ENCODE data around the gene POMC. TPM values are rescaled to one million over a fixed set of nuclear protein-coding genes. Genes with fewer than 3 reads are reported as not detected.
A peak's percentile ranks its signal among the peaks of the same experiment; 100 is the strongest.

Gene POMC
- total and polyA plus RNA-seq, 7 experiments from 2014 or later: 3.5 to 10.1 (median 4.3) TPM

- ChIA-PET CTCF (no interaction called here), POLR2A (no interaction called here)
- peaks cover 0 to 17% of the 10 kb centered on the region in 2 donors for H3K27me3 ChIP-seq (ENCODE audit: control insufficient read depth in 2 of 2, insufficient read depth in 2 of 2, low read length in 2 of 2)
- H3K36me3 ChIP-seq (ENCODE audit: control insufficient read depth in 2 of 3, insufficient read depth in 3 of 3, low read length in 3 of 3): no peaks in the 10 kb centered on the region
- no peak overlapping the region for H3K27ac ChIP-seq (ENCODE audit: low read depth, low read length)
- H3K4me3 ChIP-seq (ENCODE audit: low read length): no peak overlapping the region
- H3K27me3 Mint-ChIP-seq: peaks cover 52 to 72% (median 62%) of the 10 kb centered on the region in 5 donors
- H3K9me3 Mint-ChIP-seq: peaks cover 0 to 2% (median 0%) of the 10 kb centered on the region in 11 donors
- peaks cover 6 to 16% (median 12%) of the 10 kb centered on the region in 7 donors for H3K4me1 Mint-ChIP-seq
- H3K4me3 Mint-ChIP-seq: peak overlapping the region in 2 of 10 donors; percentile 1 to 32
- ATAC-seq (no peak), DNase-seq (no peak)
- no peaks in the 10 kb centered on the region for H3K9me3 ChIP-seq (ENCODE audit: control insufficient read depth in 2 of 3, low read length in 3 of 3)
- H3K4me1 ChIP-seq (ENCODE audit: control insufficient read depth in 2 of 2, insufficient read depth in 2 of 2, low read length in 2 of 2): peaks cover 0 to 6% of the 10 kb centered on the region in 2 donors
- intact Hi-C loops (cut with micrococcal nuclease): no loop called here
- H3K36me3 Mint-ChIP-seq: peaks cover 0 to 4% (median 0%) of the 10 kb centered on the region in 5 donors
- peak overlapping the region in 1 of 9 donors; percentile 33 for H3K27ac Mint-ChIP-seq
These were observed 35.7 kb downstream of the POMC start for GRCh38 chr2:25132693-25133092.

DNA sequence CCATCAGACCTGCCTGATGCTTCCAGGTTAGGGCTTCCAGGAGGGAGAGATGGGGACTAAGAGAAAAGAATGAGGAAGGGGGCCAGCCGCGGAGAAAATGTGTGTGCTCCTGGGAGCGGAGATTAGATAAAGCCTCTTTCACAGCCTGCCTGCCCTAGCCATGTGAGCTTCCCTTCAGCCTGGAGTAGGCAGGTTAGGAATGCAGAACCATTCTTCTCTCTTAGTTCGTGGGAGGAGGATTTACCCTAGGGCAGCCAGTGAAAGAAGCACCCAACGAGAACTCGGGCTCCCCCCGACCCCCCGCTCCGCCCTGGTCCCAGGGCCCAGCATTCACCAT lies 36.1 kb downstream of the POMC start:
- peaks cover 6 to 16% (median 12%) of the 10 kb centered on the region in 7 donors for H3K4me1 Mint-ChIP-seq
- DNase-seq (no peak), ATAC-seq (no peak)
- H3K27ac Mint-ChIP-seq: no peak overlapping the region
- H3K36me3 Mint-ChIP-seq: peaks cover 0 to 4% (median 0%) of the 10 kb centered on the region in 5 donors
- Histone ChIP-seq H3K4me3 (ENCODE audit: low read length) (no peak overlapping the region), H3K27ac (ENCODE audit: low read depth, low read length) (no peak overlapping the region), H3K27me3 (ENCODE audit: control insufficient read depth in 2 of 2, insufficient read depth in 2 of 2, low read length in 2 of 2) (peaks cover 0 to 17% of the 10 kb centered on the region in 2 donors), H3K36me3 (ENCODE audit: control insufficient read depth in 2 of 3, insufficient read depth in 3 of 3, low read length in 3 of 3) (no peaks in the 10 kb centered on the region), H3K9me3 (ENCODE audit: control insufficient read depth in 2 of 3, low read length in 3 of 3) (no peaks in the 10 kb centered on the region), H3K4me1 (ENCODE audit: control insufficient read depth in 2 of 2, insufficient read depth in 2 of 2, low read length in 2 of 2) (peaks cover 0 to 6% of the 10 kb centered on the region in 2 donors)
- H3K4me3 Mint-ChIP-seq: peak overlapping the region in 8 of 10 donors; percentile 25 to 82 (median 56)
- ChIA-PET CTCF (interaction anchor here (1.7 kb wide), 1 partner anchor 157 kb away, joined by 8 read pairs; no protein-coding TSS in a partner anchor), POLR2A (no interaction called here)
- H3K9me3 Mint-ChIP-seq: peaks cover 0 to 2% (median 0%) of the 10 kb centered on the region in 11 donors
- H3K27me3 Mint-ChIP-seq: peaks cover 52 to 71% (median 58%) of the 10 kb centered on the region in 5 donors
- intact Hi-C loops (cut with micrococcal nuclease): no loop called here

DNA sequence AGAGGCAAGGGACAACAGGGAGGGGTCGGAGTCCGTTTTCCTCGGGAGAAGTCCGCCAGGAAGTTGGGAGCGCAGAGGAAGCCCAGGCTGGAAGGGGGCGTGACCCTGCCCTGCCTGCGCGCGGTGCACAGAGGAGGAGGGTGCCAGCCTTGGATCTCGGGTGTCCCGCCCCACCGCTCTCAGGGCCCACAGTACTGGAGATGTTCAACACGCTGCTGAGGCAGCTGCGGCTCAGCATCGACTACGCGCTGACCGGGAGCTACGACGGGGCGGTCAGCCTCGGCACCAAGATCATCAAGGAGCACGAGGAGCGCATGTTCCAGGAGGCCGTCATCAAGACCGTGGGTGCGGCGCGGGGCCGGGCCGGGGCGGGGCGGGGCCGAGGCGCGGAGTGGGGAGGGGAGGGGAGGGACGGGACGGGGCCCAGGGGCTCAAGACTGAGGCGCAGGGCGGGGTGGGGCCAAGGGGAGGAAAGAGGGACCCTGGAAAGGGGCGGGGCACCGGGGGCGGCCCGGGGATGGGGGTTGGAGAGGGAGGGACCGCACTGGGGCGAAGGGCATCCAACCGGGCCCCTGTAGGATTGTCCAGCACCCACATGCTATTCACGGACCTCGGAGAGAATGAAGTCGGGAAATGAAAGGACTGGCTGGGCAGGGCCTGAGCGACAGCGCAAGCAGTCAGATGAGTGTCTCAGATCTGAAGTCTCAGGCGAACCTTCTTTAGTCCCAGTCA lies 36.6 kb downstream of the POMC start:
- H3K27me3 ChIP-seq (ENCODE audit: control insufficient read depth in 2 of 2, insufficient read depth in 2 of 2, low read length in 2 of 2): peaks cover 0 to 17% of the 10 kb centered on the region in 2 donors
- peak in 1 of 9 donors; percentile 32 for DNase-seq
- H3K4me3 Mint-ChIP-seq: peak overlapping the region; percentile 20 to 82 (median 74)

DNA sequence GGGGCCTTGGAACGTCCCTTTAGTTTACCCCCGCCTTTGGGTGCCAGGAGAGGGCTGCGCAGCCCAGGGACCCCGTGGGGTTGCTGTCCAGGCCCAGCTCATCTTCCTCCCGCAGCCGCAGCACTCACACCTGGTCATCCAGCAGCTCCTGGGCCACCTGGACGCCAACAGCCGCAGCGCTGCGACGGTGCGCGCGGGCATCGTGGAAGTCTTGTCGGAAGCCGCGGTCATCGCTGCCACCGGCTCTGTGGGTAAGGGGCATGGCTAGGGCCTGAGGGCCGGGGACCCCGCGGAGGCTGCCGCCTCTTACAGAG lies 37.2 kb downstream of the POMC start:
- Mint-ChIP-seq H3K4me1 (peaks cover 6 to 16% (median 12%) of the 10 kb centered on the region in 7 donors), H3K4me3 (peak overlapping the region in 9 of 10 donors; percentile 60 to 82 (median 75)), H3K27me3 (peaks cover 49 to 60% (median 58%) of the 10 kb centered on the region in 5 donors), H3K9me3 (peaks cover 0 to 2% (median 0%) of the 10 kb centered on the region in 11 donors), H3K36me3 (peaks cover 0 to 4% (median 0%) of the 10 kb centered on the region in 5 donors), H3K27ac (no peak overlapping the region)
- Histone ChIP-seq H3K27me3 (ENCODE audit: control insufficient read depth in 2 of 2, insufficient read depth in 2 of 2, low read length in 2 of 2) (peaks cover 0 to 17% of the 10 kb centered on the region in 2 donors), H3K27ac (ENCODE audit: low read depth, low read length) (no peak overlapping the region), H3K36me3 (ENCODE audit: control insufficient read depth in 2 of 3, insufficient read depth in 3 of 3, low read length in 3 of 3) (no peaks in the 10 kb centered on the region), H3K4me3 (ENCODE audit: low read length) (no peak overlapping the region), H3K9me3 (ENCODE audit: control insufficient read depth in 2 of 3, low read length in 3 of 3) (no peaks in the 10 kb centered on the region), H3K4me1 (ENCODE audit: control insufficient read depth in 2 of 2, insufficient read depth in 2 of 2, low read length in 2 of 2) (peaks cover 0 to 6% of the 10 kb centered on the region in 2 donors)
- ATAC-seq (no peak), DNase-seq (no peak)
- CTCF ChIA-PET: interaction anchor here (1.7 to 4.0 kb wide), 2 partner anchors 156 to 721 kb away, joined by 8 to 26 read pairs; no protein-coding TSS in a partner anchor
- intact Hi-C loops (cut with micrococcal nuclease): loop anchor here in 1 of 2 donors (2.0 kb wide), 1 partner anchor 66 kb away; no protein-coding TSS in a partner anchor
- POLR2A ChIA-PET: no interaction called here

More for the DNA sequence above, 36.6 kb downstream of the POMC start:
- Histone ChIP-seq H3K36me3 (ENCODE audit: control insufficient read depth in 2 of 3, insufficient read depth in 3 of 3, low read length in 3 of 3) (no peaks in the 10 kb centered on the region), H3K4me3 (ENCODE audit: low read length) (no peak overlapping the region), H3K4me1 (ENCODE audit: control insufficient read depth in 2 of 2, insufficient read depth in 2 of 2, low read length in 2 of 2) (peaks cover 0 to 6% of the 10 kb centered on the region in 2 donors), H3K27ac (ENCODE audit: low read depth, low read length) (no peak overlapping the region), H3K9me3 (ENCODE audit: control insufficient read depth in 2 of 3, low read length in 3 of 3) (no peaks in the 10 kb centered on the region)
- Mint-ChIP-seq H3K9me3 (peaks cover 0 to 2% (median 0%) of the 10 kb centered on the region in 11 donors), H3K27ac (peak overlapping the region in 1 of 9 donors; percentile 62), H3K4me1 (peaks cover 6 to 16% (median 12%) of the 10 kb centered on the region in 7 donors), H3K27me3 (peaks cover 52 to 65% (median 58%) of the 10 kb centered on the region in 5 donors), H3K36me3 (peaks cover 0 to 4% (median 0%) of the 10 kb centered on the region in 5 donors)
- ATAC-seq: peak; percentile 44
- CTCF ChIA-PET: interaction anchor here (1.7 kb wide), 1 partner anchor 156 kb away, joined by 8 read pairs; no protein-coding TSS in a partner anchor
- intact Hi-C loops (cut with micrococcal nuclease): loop anchor here in 1 of 2 donors (2.0 kb wide), 1 partner anchor 65 kb away; no protein-coding TSS in a partner anchor
- POLR2A ChIA-PET: no interaction called here

DNA sequence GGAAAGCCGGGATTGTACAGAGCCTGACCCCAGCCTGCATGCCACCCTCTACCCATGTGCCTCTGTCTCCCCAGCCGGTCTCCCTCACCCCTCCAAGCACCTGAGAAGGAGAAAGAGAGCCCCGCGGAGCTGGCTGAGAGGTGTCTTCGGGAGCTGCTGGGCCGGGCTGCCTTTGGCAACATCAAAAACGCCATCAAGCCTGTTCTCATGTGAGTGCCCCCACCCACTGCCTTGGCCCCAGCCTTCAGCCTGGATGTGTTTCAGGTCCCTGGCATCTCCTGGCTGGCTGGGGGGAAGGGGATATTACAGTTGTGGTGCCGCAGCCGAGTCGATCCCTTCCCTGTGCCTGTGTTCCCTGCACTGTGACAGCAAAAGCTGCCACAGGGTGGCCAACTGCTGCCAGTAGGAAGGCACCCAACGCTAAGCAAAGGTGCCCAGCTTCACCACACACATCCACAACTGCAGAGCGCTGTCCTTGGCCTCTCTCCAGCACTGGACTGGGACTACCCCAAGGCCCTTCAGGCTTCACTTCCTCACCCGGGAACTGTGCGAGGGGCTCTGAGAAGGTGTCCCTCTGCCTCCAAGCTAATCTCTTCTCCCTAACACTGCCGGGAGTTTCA lies 38.4 kb downstream of the POMC start:
- peaks cover 6 to 16% (median 11%) of the 10 kb centered on the region in 7 donors for H3K4me1 Mint-ChIP-seq
- Histone ChIP-seq H3K4me3 (ENCODE audit: low read length) (no peak overlapping the region), H3K27me3 (ENCODE audit: control insufficient read depth in 2 of 2, insufficient read depth in 2 of 2, low read length in 2 of 2) (peaks cover 0 to 17% of the 10 kb centered on the region in 2 donors), H3K9me3 (ENCODE audit: control insufficient read depth in 2 of 3, low read length in 3 of 3) (no peaks in the 10 kb centered on the region), H3K27ac (ENCODE audit: low read depth, low read length) (no peak overlapping the region), H3K36me3 (ENCODE audit: control insufficient read depth in 2 of 3, insufficient read depth in 3 of 3, low read length in 3 of 3) (no peaks in the 10 kb centered on the region), H3K4me1 (ENCODE audit: control insufficient read depth in 2 of 2, insufficient read depth in 2 of 2, low read length in 2 of 2) (peaks cover 0 to 6% of the 10 kb centered on the region in 2 donors)
- ChIA-PET CTCF (interaction anchor here (0.6 to 4.0 kb wide), 5 partner anchors 76 to 720 kb away, joined by 3 to 34 read pairs (median 7); no protein-coding TSS in a partner anchor), POLR2A (interaction anchor here (1.3 kb wide), 1 partner anchor 157 kb away, joined by 3 read pairs; no protein-coding TSS in a partner anchor)
- DNase-seq: no peak
- H3K27me3 Mint-ChIP-seq: peaks cover 38 to 51% (median 47%) of the 10 kb centered on the region in 5 donors
- H3K36me3 Mint-ChIP-seq: peaks cover 0 to 4% (median 0%) of the 10 kb centered on the region in 5 donors
- H3K27ac Mint-ChIP-seq: peak overlapping the region in 1 of 9 donors; percentile 66
- H3K4me3 Mint-ChIP-seq: peak overlapping the region in 3 of 10 donors; percentile 2 to 18 (median 4)
- intact Hi-C loops (cut with micrococcal nuclease): loop anchor here (1.0 to 5.0 kb wide), 8 partner anchors 66 to 720 kb away; partner anchors contain the start of gene EFR3B (in 1 of the 2)
- no peak for ATAC-seq
- peaks cover 0 to 2% (median 0%) of the 10 kb centered on the region in 11 donors for H3K9me3 Mint-ChIP-seq

DNA sequence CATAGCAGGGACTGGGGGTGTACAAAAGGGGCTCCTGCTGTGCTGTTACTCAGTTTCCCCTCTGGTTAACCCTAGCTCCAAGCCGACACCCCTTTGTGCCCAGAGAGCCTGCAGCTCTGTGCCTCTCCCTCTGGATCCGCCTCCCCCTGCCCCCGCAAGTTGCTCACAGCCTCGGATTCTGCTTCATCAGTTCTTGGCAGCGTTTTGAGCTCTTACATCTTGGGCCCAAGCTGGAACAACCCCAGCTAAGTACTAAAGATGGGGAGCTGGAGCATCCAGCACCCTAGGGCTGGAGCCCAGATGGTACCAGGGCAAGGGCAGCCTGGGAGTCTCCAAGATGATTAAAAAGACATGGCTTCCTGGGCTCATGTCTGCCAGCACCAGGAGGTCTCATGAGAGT lies 40.7 kb downstream of the POMC start:
- CTCF ChIA-PET: interaction anchor here (0.8 to 4.0 kb wide), 5 partner anchors 118 to 718 kb away, joined by 3 to 34 read pairs (median 6); no protein-coding TSS in a partner anchor
- no peak for DNase-seq
- Histone ChIP-seq H3K36me3 (ENCODE audit: control insufficient read depth in 2 of 3, insufficient read depth in 3 of 3, low read length in 3 of 3) (no peaks in the 10 kb centered on the region), H3K27me3 (ENCODE audit: control insufficient read depth in 2 of 2, insufficient read depth in 2 of 2, low read length in 2 of 2) (peaks cover 0 to 11% of the 10 kb centered on the region in 2 donors), H3K9me3 (ENCODE audit: control insufficient read depth in 2 of 3, low read length in 3 of 3) (no peaks in the 10 kb centered on the region), H3K27ac (ENCODE audit: low read depth, low read length) (no peak overlapping the region), H3K4me3 (ENCODE audit: low read length) (no peak overlapping the region), H3K4me1 (ENCODE audit: control insufficient read depth in 2 of 2, insufficient read depth in 2 of 2, low read length in 2 of 2) (peaks cover 0 to 6% of the 10 kb centered on the region in 2 donors)
- POLR2A ChIA-PET: interaction anchor here (0.9 kb wide), 1 partner anchor 152 kb away, joined by 4 read pairs; no protein-coding TSS in a partner anchor
- peaks cover 17 to 34% (median 26%) of the 10 kb centered on the region in 5 donors for H3K27me3 Mint-ChIP-seq
- H3K9me3 Mint-ChIP-seq: peaks cover 0 to 2% (median 0%) of the 10 kb centered on the region in 11 donors
- peaks cover 6 to 16% (median 11%) of the 10 kb centered on the region in 7 donors for H3K4me1 Mint-ChIP-seq
- H3K27ac Mint-ChIP-seq: no peak overlapping the region
- no peak overlapping the region for H3K4me3 Mint-ChIP-seq
- no peaks in the 10 kb centered on the region for H3K36me3 Mint-ChIP-seq
- intact Hi-C loops (cut with micrococcal nuclease): loop anchor here in 1 of 2 donors (2.0 to 5.0 kb wide), 2 partner anchors 85 to 300 kb away; partner anchors contain the start of gene EFR3B
- ATAC-seq: no peak
